Glomerular visceral epithelial cell (primary cell): ENCODE data around the gene SORBS2.

Experiments
- DNase-seq: peaks from one replicate; pipeline ENCODE4 v3.0.0-alpha.2; 2016; ENCODE audit errors: extremely low spot score

The SORBS2 gene

GRCh38 chr4:185638093-185638492, 173.9 kb downstream of the SORBS2 start:
- DNase-seq, result no peak

GRCh38 chr4:185637163-185637875, 174.7 kb downstream of the SORBS2 start:
- no peak for DNase-seq

DNA sequence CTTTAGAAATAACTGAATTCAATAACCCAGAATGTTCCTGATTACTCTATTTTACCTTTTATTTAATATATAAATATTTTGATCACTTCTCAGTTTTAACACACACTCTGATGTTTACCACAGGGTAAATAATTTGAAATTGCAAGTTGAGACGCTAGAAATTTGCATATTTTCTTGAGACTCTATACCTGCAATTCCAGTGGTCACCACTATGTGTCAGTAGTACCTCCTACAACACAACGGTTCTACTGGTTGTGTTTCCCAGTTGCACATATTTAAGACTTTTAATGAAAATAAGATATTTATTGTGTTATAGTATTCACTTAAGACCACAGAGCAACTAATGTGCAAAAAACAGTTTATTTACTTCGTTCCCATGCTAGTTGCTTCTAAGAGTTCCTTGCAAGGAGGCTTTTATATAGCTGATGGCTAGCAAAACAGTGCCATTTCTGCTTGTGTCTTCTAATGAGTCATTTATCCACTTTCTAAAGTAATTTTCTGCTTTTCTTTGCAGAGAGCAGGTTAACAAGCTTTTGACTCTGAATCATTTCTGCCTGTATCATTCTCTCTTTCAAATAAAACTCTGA, 177.8 kb downstream of the SORBS2 start:
- DNase-seq, result no peak

GRCh38 chr4:185626798-185627197, 185.2 kb downstream of the SORBS2 start:
- DNase-seq, result no peak

GRCh38 chr4:185625503-185625902, 186.5 kb downstream of the SORBS2 start:
- DNase-seq, result no peak

DNA sequence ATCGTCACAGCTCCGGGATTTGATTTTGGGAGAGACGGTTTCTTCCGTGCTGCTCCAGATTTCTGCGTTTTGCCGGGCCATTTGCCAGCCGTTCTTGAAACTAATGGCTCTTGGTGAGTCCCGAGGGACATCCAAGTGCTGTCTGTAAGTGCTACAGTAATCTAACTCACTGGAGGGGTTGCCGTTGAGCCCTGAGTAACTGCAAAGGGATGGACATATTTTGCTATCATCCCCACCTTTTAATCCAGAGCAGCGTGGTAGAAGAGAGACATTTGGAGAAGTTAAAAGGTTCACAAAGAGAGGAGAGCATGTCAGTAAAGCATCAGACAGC, 187.8 kb downstream of the SORBS2 start:
- DNase-seq, result no peak

- no peak for DNase-seq
These were observed 188.3 kb downstream of the SORBS2 start for GRCh38 chr4:185623444-185624258.

- no peak for DNase-seq
These were observed 203.8 kb downstream of the SORBS2 start for GRCh38 chr4:185608185-185608584.

DNA sequence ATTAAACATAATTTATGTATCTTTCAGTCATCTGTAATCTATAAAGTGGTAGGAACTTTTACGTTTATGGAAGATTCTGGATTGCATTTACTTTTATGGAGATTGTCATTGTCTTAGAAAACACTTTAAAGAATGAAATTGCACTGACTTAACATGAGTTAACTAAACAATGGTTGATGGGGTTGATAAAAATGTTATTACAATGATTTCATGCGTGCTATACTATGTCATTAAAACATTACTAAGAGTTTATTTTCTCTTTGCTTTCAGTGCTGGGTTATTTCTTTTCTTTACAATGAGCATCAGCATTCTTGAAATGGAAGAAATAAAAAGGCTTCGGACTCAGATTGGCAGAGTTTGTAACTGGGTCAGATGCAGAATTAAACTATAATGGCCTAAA, 209.6 kb downstream of the SORBS2 start:
- DNase-seq, result no peak

GRCh38 chr4:185600801-185601434, 211.1 kb downstream of the SORBS2 start:
- no peak for DNase-seq

GRCh38 chr4:185599553-185600243, 212.3 kb downstream of the SORBS2 start:
- no peak for DNase-seq

- no peak for DNase-seq
These were observed 213.0 kb downstream of the SORBS2 start for GRCh38 chr4:185598846-185599552.

DNA sequence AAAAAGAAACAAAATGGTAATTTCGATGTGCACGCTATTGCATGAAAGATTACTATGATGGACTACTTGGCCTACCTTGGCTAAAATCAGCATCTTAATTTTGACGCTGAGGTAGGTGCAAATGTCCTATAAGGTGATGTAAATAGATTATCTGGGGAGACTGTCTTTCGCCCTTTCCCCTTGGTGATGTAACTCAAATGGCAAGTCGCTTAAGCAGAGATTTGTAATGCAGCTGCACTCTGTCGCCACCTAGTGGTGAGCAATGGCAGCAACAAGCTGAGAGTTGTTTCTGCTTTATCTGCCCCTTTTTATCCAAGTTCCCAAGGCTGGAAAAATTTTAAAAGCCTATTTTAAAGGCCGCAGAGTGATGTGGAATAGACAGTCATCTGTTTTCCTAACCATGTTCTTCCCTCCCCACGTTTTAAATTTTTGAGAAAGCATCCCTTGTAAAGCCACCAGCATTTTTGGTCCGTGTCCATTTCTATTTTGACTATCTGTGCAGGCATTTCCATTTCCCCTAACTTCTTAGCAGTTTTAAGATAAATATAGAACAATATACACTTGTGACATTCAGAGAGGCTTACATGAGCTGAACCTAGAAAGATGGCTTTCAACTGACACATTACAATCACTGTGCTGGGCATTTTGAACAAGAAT, 214.3 kb downstream of the SORBS2 start:
- DNase-seq, result peak; percentile 76

- no peak for DNase-seq
These were observed 219.0 kb downstream of the SORBS2 start for GRCh38 chr4:185592845-185593488.

DNA sequence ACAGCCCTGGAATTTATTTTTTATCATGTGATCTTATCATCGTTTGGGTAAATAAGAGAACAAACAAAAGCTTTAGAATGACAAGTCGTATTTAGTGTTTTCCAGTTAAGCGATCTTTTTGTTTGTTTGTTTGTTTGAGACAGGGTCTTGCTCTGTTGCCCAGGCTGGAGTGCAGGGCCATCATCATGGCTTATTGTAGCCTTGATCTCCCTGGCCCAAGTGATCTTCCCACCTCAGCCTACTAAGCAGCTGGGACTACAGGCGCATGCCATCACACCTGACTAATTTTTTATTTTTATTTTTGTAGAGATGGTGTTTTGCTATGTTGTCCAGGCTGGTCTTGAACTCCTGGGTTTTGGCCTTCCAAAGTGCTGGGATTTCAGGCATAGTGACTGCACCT, 219.6 kb downstream of the SORBS2 start:
- DNase-seq, result no peak

DNA sequence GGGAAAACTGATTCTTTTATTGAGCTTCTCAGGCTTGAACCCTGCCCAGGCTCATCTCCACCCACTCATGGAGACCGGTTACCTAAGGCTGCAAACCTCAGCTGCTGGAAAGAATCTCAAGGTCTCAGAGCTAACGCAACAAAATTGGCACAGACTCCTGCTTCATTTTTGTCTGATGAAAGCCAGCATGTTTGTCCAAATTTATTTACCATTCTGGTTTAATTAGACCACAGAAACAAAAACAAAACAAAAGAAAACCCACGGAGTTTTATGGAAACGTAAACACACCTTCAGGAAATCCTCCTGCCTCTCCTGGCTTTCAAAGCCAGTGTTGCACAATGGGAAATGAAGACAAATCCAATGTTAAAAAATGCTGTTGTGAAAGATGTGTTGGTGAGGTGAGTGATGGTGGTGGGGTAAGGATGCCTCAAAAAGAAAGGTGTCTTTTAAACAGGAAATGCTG, 220.3 kb downstream of the SORBS2 start:
- DNase-seq, result no peak

GRCh38 chr4:185590982-185591381, 221.0 kb downstream of the SORBS2 start:
- DNase-seq, result no peak

DNA sequence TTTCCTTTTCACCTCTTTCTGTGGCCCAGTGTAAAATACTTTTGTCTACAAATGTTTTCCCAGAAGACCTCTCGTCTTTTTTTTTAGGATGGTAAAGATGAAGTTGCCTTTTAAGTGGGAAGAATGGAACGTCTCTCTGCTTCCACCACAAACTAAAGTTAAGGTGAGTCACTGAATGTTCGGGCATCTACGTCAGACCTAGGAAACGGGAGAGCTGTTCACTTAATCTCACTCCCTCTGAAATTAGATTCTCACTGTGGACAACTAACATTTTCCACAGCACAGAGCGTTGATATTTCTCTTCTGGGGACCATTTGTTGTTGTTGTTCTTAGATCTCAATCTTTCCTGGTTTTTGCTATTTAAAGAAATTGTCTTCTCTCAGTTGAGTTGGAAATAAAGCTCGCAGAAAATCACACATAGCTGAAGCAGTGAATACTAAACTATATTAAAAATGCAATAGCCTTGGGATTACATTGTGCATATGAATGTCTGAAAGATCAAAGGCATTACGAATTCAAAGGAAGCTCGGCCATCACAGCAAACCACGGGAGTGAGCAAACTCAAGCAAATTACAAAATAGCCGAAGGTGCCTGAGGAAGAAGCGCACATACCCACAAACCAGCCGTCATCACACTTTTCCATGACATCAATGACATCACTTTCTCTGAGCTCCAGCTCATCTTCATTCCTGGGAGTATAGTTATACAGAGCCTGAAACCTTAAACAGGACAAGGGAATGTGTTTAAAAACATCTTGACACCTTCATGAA, 222.7 kb downstream of the SORBS2 start:
- DNase-seq, result peak; percentile 40

DNA sequence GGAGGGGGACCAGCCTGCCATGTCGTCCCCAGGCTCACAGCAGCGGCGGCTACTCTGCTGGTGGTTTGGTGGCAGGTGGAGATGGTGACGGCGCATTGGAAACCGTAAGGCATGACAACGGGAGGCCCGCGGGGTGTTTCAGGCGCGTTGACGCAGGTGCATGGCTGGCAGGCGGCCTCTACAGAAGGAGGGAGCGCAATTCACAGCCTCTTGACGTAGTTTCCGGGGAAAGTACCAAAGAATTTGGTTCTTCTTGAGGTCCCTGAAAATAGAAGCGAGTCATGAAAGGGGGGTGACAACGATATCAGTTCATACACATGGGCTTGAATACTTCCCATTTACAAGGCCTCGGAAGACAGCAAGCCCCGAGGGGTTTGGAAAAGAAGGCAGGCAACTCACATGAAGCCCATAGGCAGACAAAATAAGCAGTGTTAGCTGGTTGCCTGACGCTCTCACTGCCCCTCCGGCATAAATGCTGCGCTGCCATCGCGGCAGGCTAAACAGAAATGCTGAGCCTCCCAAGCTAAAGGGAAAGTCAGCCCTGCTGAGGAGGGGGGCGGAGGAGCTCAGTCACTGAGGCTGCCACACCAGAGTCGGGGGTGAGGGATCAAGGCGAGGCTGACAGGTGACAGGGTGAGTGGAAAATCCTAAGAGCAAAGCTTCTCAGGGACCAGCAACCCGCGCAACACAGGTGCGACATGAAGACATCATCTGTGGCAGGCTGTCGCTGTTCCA, 224.4 kb downstream of the SORBS2 start:
- DNase-seq, result no peak
